OCI-LY3 (cell line): Measurements from ENCODE around the gene GCG.
A peak's percentile ranks its signal among the peaks of the same experiment; 100 is the strongest.

ENCODE experiments used
- H2AFZ ChIP-seq: fragments of 200-600, 300-600 bp; shearing (Covaris generic); 2 replicates; pipeline ENCODE4 v1.6.0; 2014; ENCODE audit warnings: antibody characterized with exemption, low read depth, low read length
- H3K27ac ChIP-seq: fragments of 200-600, 300-600 bp; sonication (generic); 2 replicates; pipeline ENCODE4 v1.5.1; 2014; ENCODE audit warnings: mild to moderate bottlenecking, low read length, moderate library complexity, mixed read lengths
- H3K27me3 ChIP-seq: fragments of 200-600, 300-600 bp; sonication (generic); 2 replicates; pipeline ENCODE4 v1.6.1; 2014; ENCODE audit warnings: low read depth, low read length, mixed read lengths
- H3K36me3 ChIP-seq: fragments of 200-600, 300-600 bp; sonication (generic); replicated peaks from 2 replicates; pipeline ENCODE3; 2014; ENCODE audit warnings: low read depth, low read length, mixed read lengths
- H3K4me1 ChIP-seq: fragments of 300-600, 200-600 bp; sonication (generic); 2 replicates; pipeline ENCODE4 v1.6.1; 2014; ENCODE audit warnings: low read length, mixed read lengths
- H3K4me2 ChIP-seq: fragments of 200-600, 300-600 bp; sonication (generic); 2 replicates; pipeline ENCODE4 v1.6.1; 2014; ENCODE audit warnings: low read length, mixed read lengths
- H3K4me3 ChIP-seq: fragments of 300-600, 200-600 bp; sonication (generic); 2 replicates; pipeline ENCODE4 v1.5.1; 2014; ENCODE audit warnings: antibody characterized with exemption, mild to moderate bottlenecking, low read length, moderate library complexity
- H3K79me2 ChIP-seq: fragments of 300-600, 200-600 bp; shearing (Covaris generic); 2 replicates; pipeline ENCODE4 v1.6.1; 2014; ENCODE audit warnings: mild to moderate bottlenecking, low read length, mixed read lengths
- H3K9ac ChIP-seq: fragments of 300-600, 200-600 bp; shearing (Covaris generic); 2 replicates; pipeline ENCODE4 v1.6.0; 2014; ENCODE audit warnings: mild to moderate bottlenecking, low read length, moderate library complexity
- H3K9me3 ChIP-seq: fragments of 200-600, 300-600 bp; shearing (Covaris generic); 2 replicates; pipeline ENCODE4 v1.6.1; 2014; ENCODE audit warnings: low read length, mixed read lengths; ENCODE audit not compliant: insufficient read depth
- H4K20me1 ChIP-seq: fragments of 200-600, 300-600 bp; sonication (generic); 2 replicates; pipeline ENCODE4 v1.6.1; 2016; ENCODE audit warnings: low read length, mixed read lengths; ENCODE audit not compliant: insufficient read depth
- EZH2phosphoT487 ChIP-seq: fragments of 200-600 bp; shearing (Covaris generic); IDR thresholded peaks from 2 replicates; pipeline ENCODE4 v1.6.1; 2018; ENCODE audit warnings: antibody characterized with exemption, mixed run types, low read depth
- TF ChIP-seq, protein P1 (sequence below): fragments of 200-600, 300-600 bp; sonication (generic); IDR thresholded peaks from 2 replicates; pipeline ENCODE4 v1.5.1; 2014; ENCODE audit warnings: antibody characterized with exemption, low read length, low read depth

Gene GCG

DNA sequence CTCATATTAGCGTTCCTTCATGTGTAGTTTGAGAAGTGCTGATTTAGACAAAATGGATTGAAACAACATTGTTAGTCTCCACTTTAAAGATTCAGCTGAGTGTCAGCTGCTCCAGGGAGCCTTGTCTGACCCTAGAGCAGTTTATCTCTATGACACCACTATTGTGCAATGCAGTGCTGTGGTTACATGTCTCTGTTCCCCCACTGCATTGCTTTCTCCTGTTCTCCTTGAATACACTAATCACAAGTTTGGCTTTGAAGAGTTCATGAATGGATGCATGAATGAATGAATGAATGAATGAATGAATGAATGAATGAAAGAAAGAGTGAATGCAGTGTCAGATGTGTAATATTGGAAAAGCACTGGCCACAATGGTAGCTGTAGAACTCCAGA is 38.3 kb downstream of the GCG start:
- Histone ChIP-seq H2AFZ (no peak overlapping the region), H4K20me1 (no peaks in the 10 kb centered on the region), H3K4me2 (no peak overlapping the region), H3K9ac (no peak overlapping the region), H3K4me3 (no peak overlapping the region), H3K79me2 (no peaks in the 10 kb centered on the region), H3K4me1 (no peaks in the 10 kb centered on the region), H3K27ac (no peak overlapping the region), H3K27me3 (no peaks in the 10 kb centered on the region), H3K9me3 (peaks cover 11% of the 10 kb centered on the region; the same call in 1 of the 2 replicates), H3K36me3 (peaks cover 5% of the 10 kb centered on the region)
- no peak for TF ChIP-seq EZH2phosphoT487
- TF ChIP-seq, protein P1, sequence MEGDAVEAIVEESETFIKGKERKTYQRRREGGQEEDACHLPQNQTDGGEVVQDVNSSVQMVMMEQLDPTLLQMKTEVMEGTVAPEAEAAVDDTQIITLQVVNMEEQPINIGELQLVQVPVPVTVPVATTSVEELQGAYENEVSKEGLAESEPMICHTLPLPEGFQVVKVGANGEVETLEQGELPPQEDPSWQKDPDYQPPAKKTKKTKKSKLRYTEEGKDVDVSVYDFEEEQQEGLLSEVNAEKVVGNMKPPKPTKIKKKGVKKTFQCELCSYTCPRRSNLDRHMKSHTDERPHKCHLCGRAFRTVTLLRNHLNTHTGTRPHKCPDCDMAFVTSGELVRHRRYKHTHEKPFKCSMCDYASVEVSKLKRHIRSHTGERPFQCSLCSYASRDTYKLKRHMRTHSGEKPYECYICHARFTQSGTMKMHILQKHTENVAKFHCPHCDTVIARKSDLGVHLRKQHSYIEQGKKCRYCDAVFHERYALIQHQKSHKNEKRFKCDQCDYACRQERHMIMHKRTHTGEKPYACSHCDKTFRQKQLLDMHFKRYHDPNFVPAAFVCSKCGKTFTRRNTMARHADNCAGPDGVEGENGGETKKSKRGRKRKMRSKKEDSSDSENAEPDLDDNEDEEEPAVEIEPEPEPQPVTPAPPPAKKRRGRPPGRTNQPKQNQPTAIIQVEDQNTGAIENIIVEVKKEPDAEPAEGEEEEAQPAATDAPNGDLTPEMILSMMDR = no peak

DNA sequence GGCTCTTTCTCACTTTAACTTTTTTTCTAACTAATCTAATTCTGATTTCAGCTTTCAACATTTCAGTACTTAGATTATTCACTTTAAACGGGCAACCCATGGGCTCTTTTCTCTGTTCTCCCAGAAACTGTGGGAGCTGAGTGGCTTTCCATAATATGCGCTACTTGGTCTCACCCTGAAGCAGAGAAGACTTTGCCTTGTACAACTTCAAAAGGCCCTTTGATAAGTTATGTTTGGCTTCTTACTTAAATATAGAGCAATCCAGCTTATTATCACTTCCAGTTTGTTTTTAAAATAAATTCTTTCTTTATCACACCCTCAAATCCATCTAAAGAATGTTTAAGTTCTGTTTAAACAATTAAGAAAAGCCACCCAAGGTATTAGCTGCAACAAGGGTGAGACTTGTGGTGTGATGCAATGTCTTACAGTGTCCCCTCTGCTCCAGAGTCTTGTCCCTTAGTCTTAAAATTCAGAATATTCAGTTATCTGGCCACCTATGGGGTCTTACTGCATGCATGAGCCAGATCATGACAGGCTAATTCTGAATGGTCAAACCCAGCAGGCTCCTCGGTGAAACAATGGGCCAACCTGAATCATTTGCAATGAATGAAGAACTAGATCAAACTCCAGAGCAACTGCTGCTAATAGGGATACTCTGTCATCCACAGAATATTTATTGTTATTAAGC is 38.8 kb downstream of the GCG start:
- Histone ChIP-seq H3K36me3 (peaks cover 5% of the 10 kb centered on the region), H3K4me3 (no peak overlapping the region), H3K9me3 (peaks cover 11% of the 10 kb centered on the region; the same call in 1 of the 2 replicates), H3K4me2 (no peak overlapping the region), H2AFZ (no peak overlapping the region), H3K27me3 (no peaks in the 10 kb centered on the region), H3K27ac (no peak overlapping the region), H3K4me1 (peaks cover 1% of the 10 kb centered on the region), H3K9ac (no peak overlapping the region), H4K20me1 (no peaks in the 10 kb centered on the region), H3K79me2 (no peaks in the 10 kb centered on the region)
- TF ChIP-seq, protein P1 = no peak
- no peak for TF ChIP-seq EZH2phosphoT487

DNA sequence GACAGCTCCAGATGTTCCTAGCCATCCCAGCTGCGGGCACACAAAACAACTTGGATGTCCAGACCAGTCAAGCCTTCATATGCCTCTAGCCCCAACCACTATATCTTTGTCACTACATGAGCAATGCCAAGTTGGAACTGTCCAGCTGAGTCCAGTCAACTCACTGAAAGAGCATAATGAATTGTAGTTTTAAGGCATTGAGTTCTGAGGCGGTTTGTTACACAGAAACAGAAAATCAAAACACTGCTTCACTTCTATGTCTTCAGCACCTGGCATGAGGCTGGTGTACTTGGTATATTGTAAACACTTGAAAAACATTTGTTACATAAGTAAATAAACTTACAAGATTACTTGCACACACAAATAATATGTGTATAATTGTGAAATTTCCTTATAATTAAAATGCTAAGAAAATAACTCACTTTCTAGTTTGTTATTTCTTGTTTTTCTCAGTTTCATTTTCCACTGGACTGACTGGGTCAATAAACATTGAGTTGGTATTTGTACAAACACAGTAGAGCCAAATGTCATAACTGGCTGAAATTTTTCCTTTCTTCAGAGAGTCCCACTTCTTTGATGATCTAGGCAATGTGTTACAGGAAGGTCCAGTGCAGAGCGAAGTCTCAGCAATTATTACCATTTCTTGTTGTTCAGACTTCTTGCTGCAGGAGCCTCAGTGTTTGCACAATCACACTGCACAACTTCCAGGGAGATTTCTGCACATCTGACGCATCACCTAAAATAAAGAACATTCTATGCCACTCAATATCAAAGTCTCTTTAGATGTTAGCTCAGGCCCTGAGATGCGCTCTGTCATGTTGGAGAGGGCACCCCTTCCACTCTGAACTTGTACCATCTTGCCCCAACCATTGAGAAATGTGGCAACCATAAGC is 39.8 kb downstream of the GCG start:
- Histone ChIP-seq H3K4me1 (peaks cover 11% of the 10 kb centered on the region), H3K4me3 (no peak overlapping the region), H4K20me1 (no peaks in the 10 kb centered on the region), H3K36me3 (peaks cover 5% of the 10 kb centered on the region), H3K9me3 (peaks cover 11% of the 10 kb centered on the region; the same call in 1 of the 2 replicates), H3K4me2 (no peak overlapping the region), H3K79me2 (no peaks in the 10 kb centered on the region), H2AFZ (no peak overlapping the region), H3K27me3 (no peaks in the 10 kb centered on the region), H3K9ac (no peak overlapping the region), H3K27ac (no peak overlapping the region)
- no peak for TF ChIP-seq EZH2phosphoT487
- TF ChIP-seq, protein P1 = no peak

DNA sequence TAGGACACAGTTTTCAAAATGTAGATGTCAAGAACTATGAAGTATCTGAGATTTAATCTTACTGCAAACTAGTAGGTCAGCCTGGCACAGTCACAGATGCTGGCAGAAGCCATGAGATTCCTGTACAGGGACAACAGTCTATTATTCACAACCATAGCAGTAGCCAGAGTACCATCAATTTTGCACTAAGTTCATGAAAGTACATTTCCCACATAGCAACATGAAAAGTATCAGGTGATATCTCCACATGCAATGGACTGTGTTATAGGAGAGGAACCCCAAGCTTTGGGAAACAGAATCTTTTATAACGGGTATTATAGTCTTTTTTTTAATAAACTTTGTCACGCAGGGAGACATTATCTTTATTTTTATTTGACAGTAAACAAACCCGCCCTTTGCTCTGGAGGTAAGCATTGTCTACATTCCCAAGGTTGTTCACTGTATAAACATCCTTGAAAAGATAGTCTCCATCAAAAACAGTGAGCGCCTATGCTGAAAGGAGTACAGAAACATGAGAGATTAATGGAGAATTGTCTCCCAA is 44.6 kb downstream of the GCG start:
- H3K9me3 ChIP-seq = no peaks in the 10 kb centered on the region
- no peaks in the 10 kb centered on the region for H3K27me3 ChIP-seq
- no peaks in the 10 kb centered on the region for H4K20me1 ChIP-seq
- no peak for TF ChIP-seq EZH2phosphoT487
- TF ChIP-seq, protein P1 = no peak
- no peaks in the 10 kb centered on the region for H3K79me2 ChIP-seq
- H3K27ac ChIP-seq = no peak overlapping the region
- peak overlapping the region; percentile 48; the same call in 1 of the 2 replicates for H2AFZ ChIP-seq
- H3K36me3 ChIP-seq = no peaks in the 10 kb centered on the region
- no peak overlapping the region for H3K9ac ChIP-seq
- H3K4me2 ChIP-seq = 0 out of 2 replicates have a peak overlapping the region, but pooled peaks have one; percentile 7
- peaks cover 11% of the 10 kb centered on the region for H3K4me1 ChIP-seq
- no peak overlapping the region for H3K4me3 ChIP-seq
